Neural cell (in vitro differentiated cells): Measurements from ENCODE around the gene NFS1. TPM values are rescaled to one million over a fixed set of nuclear protein-coding genes. Genes with fewer than 3 reads are reported as not detected.

ENCODE experiments used
- H2AFZ ChIP-seq: fragments of 200-600, 300-800 bp; sonication (generic), shearing (Covaris generic); 2 replicates; pipeline ENCODE4 v1.6.0; 2014; ENCODE audit warnings: low read depth, mild to moderate bottlenecking, antibody characterized with exemption, low read length, moderate library complexity
- H3F3A ChIP-seq: fragments of 200-600 bp; shearing (Covaris generic); 2 replicates; pipeline ENCODE4 v1.6.1; 2016; ENCODE audit warnings: mild to moderate bottlenecking, moderate library complexity, mixed read lengths, antibody characterized with exemption, low read length; ENCODE audit not compliant: insufficient read depth, poor library complexity, severe bottlenecking
- H3K27ac ChIP-seq: fragments of 200-600, 300-800 bp; sonication (generic), shearing (Covaris generic); 2 replicates; pipeline ENCODE4 v1.5.1; 2014; ENCODE audit warnings: mild to moderate bottlenecking, low read length, moderate library complexity
- H3K27me3 ChIP-seq: fragments of 300-800, 200-600 bp; sonication (generic), shearing (Covaris generic); 2 replicates; pipeline ENCODE4 v1.6.0; 2014; ENCODE audit warnings: mild to moderate bottlenecking, low read depth, low read length, moderate library complexity; ENCODE audit not compliant: insufficient read depth
- H3K36me3 ChIP-seq: fragments of 300-800, 200-600 bp; sonication (generic), shearing (Covaris generic); 2 replicates; pipeline ENCODE4 v1.5.1; 2014; ENCODE audit warnings: mild to moderate bottlenecking, antibody characterized with exemption, low read length, moderate library complexity; ENCODE audit not compliant: insufficient read depth
- H3K4me2 ChIP-seq: fragments of 300-800, 200-600 bp; sonication (generic), shearing (Covaris generic); 2 replicates; pipeline ENCODE4 v1.6.0; 2014; ENCODE audit warnings: mild to moderate bottlenecking, low read length
- H3K4me3 ChIP-seq: fragments of 300-800, 200-600 bp; sonication (generic), shearing (Covaris generic); 2 replicates; pipeline ENCODE4 v1.5.1; 2014; ENCODE audit warnings: mild to moderate bottlenecking, low read length, moderate library complexity
- H3K79me2 ChIP-seq: fragments of 200-600 bp; shearing (Covaris generic); replicated peaks from 2 replicates; pipeline ENCODE4 v1.6.0; 2014; ENCODE audit warnings: mild to moderate bottlenecking, low read length, moderate library complexity; ENCODE audit not compliant: insufficient read depth
- H3K9ac ChIP-seq: fragments of 300-800, 200-600 bp; sonication (generic), shearing (Covaris generic); 2 replicates; pipeline ENCODE4 v1.6.1; 2016; ENCODE audit warnings: mild to moderate bottlenecking, low read length, mixed read lengths
- H3K9me2 ChIP-seq: fragments of 200-600 bp; shearing (Covaris generic); 2 replicates; pipeline ENCODE4 v1.6.1; 2016; ENCODE audit warnings: mild to moderate bottlenecking, low read length, mixed read lengths; ENCODE audit not compliant: insufficient read depth
- H3K9me3 ChIP-seq: fragments of 200-600, 300-800 bp; sonication (generic), shearing (Covaris generic); 2 replicates; pipeline ENCODE4 v1.6.1; 2016; ENCODE audit warnings: mild to moderate bottlenecking, mixed run types, low read length, moderate library complexity, mixed read lengths
- H4K20me1 ChIP-seq: fragments of 200-600 bp; shearing (Covaris generic); 2 replicates; pipeline ENCODE4 v1.6.1; 2016; ENCODE audit warnings: mild to moderate bottlenecking, mixed run types; ENCODE audit not compliant: insufficient read depth
- CTCF ChIP-seq: fragments of 450-650 bp; IDR thresholded peaks from 2 replicates; pipeline ENCODE4 v1.5.1; 2014; ENCODE audit warnings: antibody characterized with exemption, mild to moderate bottlenecking, moderate library complexity; ENCODE audit not compliant: poor library complexity, severe bottlenecking
- EP300 ChIP-seq: fragments of 450-650 bp; conservative IDR thresholded peaks from 2 replicates; pipeline ENCODE4 v1.6.1; 2014; ENCODE audit warnings: antibody characterized with exemption, mild to moderate bottlenecking, moderate library complexity; ENCODE audit not compliant: poor library complexity, severe bottlenecking
- EZH2 ChIP-seq: fragments of 200-600, 300-800 bp; shearing (Covaris generic), sonication (generic); IDR thresholded peaks from 2 replicates; pipeline ENCODE4 v1.6.1; 2014; ENCODE audit warnings: antibody characterized with exemption, low read length, borderline replicate concordance, mild to moderate bottlenecking; ENCODE audit not compliant: insufficient read depth, poor library complexity, severe bottlenecking
- MXI1 ChIP-seq: fragments of 450-650 bp; conservative IDR thresholded peaks from 2 replicates; pipeline ENCODE4 v1.6.1; 2014; ENCODE audit warnings: antibody characterized with exemption, mild to moderate bottlenecking; ENCODE audit not compliant: poor library complexity, severe bottlenecking
- POLR2AphosphoS5 ChIP-seq: IDR thresholded peaks from 2 replicates; pipeline ENCODE4 v1.6.1; 2012
- RAD21 ChIP-seq: fragments of 450-650 bp; conservative IDR thresholded peaks from 2 replicates; pipeline ENCODE4 v1.6.1; 2014; ENCODE audit warnings: antibody characterized with exemption, mild to moderate bottlenecking, moderate library complexity
- REST ChIP-seq: IDR thresholded peaks from 2 replicates; pipeline ENCODE4 v1.6.1; 2012; ENCODE audit warnings: borderline replicate concordance
- SMC3 ChIP-seq: fragments of 450-650 bp; conservative IDR thresholded peaks from 2 replicates; pipeline ENCODE4 v1.6.1; 2014; ENCODE audit warnings: antibody characterized with exemption, mild to moderate bottlenecking, moderate library complexity; ENCODE audit not compliant: poor library complexity
- TAF1 ChIP-seq: IDR thresholded peaks from 2 replicates; pipeline ENCODE4 v1.6.1; 2012; ENCODE audit warnings: low read depth
- polyA plus RNA-seq: library from polyadenylated mRNA; depleted of rRNA; stranded (reverse); fragments of >200 nt; gene quantifications from 2 replicates; pipeline ENCODE4 v1.2.3, GENCODE V29; 2014

Gene NFS1
- polyA plus RNA-seq, 1 donor from 2014 or later: 55.2 TPM

- no peak for TF ChIP-seq EP300
- no peak for TF ChIP-seq TAF1
- no peak for TF ChIP-seq POLR2AphosphoS5
- Histone ChIP-seq H3F3A (no peaks in the 10 kb centered on the region), H3K9me2 (no peaks in the 10 kb centered on the region), H3K9me3 (no peaks in the 10 kb centered on the region), H3K4me3 (no peak overlapping the region), H3K4me2 (no peak overlapping the region), H2AFZ (no peak overlapping the region), H4K20me1 (no peaks in the 10 kb centered on the region), H3K27ac (no peak overlapping the region), H3K79me2 (peaks cover 88% of the 10 kb centered on the region), H3K9ac (no peak overlapping the region), H3K36me3 (no peaks in the 10 kb centered on the region), H3K27me3 (no peaks in the 10 kb centered on the region)
Measured at GRCh38 chr20:35651958-35652357, 47.2 kb downstream of the NFS1 start.

GRCh38 chr20:35650632-35651031 lies 48.5 kb downstream of the NFS1 start:
- no peaks in the 10 kb centered on the region for H3K36me3 ChIP-seq
- TF ChIP-seq MXI1 (no peak), SMC3 (no peak), EP300 (no peak), POLR2AphosphoS5 (no peak), RAD21 (no peak), REST (no peak), TAF1 (no peak), CTCF (no peak), EZH2 (no peak)

GRCh38 chr20:35648836-35649235 lies 50.3 kb downstream of the NFS1 start:
- H3K79me2 ChIP-seq: peaks cover 79% of the 10 kb centered on the region
- no peaks in the 10 kb centered on the region for H3F3A ChIP-seq
- H3K4me2 ChIP-seq: no peak overlapping the region
- H3K4me3 ChIP-seq: no peak overlapping the region
- no peak overlapping the region for H2AFZ ChIP-seq
- H4K20me1 ChIP-seq: no peaks in the 10 kb centered on the region
- H3K9ac ChIP-seq: no peak overlapping the region
- TF ChIP-seq CTCF (no peak), TAF1 (no peak), REST (no peak), MXI1 (no peak)
- no peaks in the 10 kb centered on the region for H3K9me3 ChIP-seq
- no peaks in the 10 kb centered on the region for H3K27me3 ChIP-seq
- no peaks in the 10 kb centered on the region for H3K36me3 ChIP-seq
- no peaks in the 10 kb centered on the region for H3K9me2 ChIP-seq
- H3K27ac ChIP-seq: no peak overlapping the region

More at GRCh38 chr20:35650632-35651031, 48.5 kb downstream of the NFS1 start:
- no peaks in the 10 kb centered on the region for H3K27me3 ChIP-seq
- no peaks in the 10 kb centered on the region for H3K9me2 ChIP-seq
- H3K4me2 ChIP-seq: no peak overlapping the region
- H2AFZ ChIP-seq: no peak overlapping the region
- H3K9ac ChIP-seq: no peak overlapping the region
- H3K79me2 ChIP-seq: peaks cover 87% of the 10 kb centered on the region
- no peaks in the 10 kb centered on the region for H3K9me3 ChIP-seq
- no peak overlapping the region for H3K4me3 ChIP-seq
- H3F3A ChIP-seq: no peaks in the 10 kb centered on the region
- H3K27ac ChIP-seq: no peak overlapping the region
- no peaks in the 10 kb centered on the region for H4K20me1 ChIP-seq
